BE2C (cell line): ENCODE data around the gene CDK16.

Experiments
- DNase-seq: peaks from one replicate; pipeline ENCODE4 v3.0.0-alpha.2; 2020
- H3K27me3 ChIP-seq: fragments of 250-450 bp; sonication (Bioruptor Pico); 2 replicates; pipeline ENCODE4 v1.5.1; 2020; ENCODE audit warnings: mild to moderate bottlenecking
- H3K36me3 ChIP-seq: fragments of 250-450 bp; sonication (Bioruptor Pico); 2 replicates; pipeline ENCODE4 v1.5.1; 2020; ENCODE audit warnings: mild to moderate bottlenecking
- H3K4me1 ChIP-seq: fragments of 250-450 bp; sonication (Bioruptor Pico); 2 replicates; pipeline ENCODE4 v1.5.1; 2020
- H3K4me3 ChIP-seq: 2 replicates; pipeline ENCODE4 v1.5.1; 2011; ENCODE audit warnings: low read depth, low read length
- H3K9me3 ChIP-seq: fragments of 250-450 bp; sonication (Bioruptor Pico); 2 replicates; pipeline ENCODE4 v1.5.1; 2020
- TF ChIP-seq, protein P1 (sequence below): IDR thresholded peaks from 2 replicates; pipeline ENCODE4 v1.5.1; 2012; ENCODE audit warnings: mild to moderate bottlenecking, low read depth, low read length

The CDK16 gene

DNA sequence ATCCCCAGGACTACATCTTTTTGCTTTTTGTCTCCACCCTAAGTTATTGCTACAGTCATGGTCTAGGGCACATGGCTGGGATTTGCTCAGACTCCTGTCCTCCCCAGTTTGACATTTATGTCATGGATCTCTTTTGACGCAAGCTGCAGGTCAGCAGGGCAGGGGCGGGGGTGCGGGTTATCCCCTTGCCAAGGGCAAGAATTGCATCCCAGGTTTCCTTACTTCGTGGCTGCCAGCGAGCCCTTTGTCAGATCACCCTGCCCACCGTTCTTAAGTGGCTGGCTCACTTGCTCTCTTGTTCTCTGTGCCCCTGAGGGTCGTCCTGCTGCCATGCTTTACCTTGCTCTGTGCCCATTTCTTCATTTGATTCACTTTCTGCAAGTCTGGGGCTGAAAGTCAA lies 45.9 kb upstream of the CDK16 start:
- no peak for DNase-seq
- no peaks in the 10 kb centered on the region for H3K27me3 ChIP-seq
- no peak overlapping the region for H3K4me3 ChIP-seq
- TF ChIP-seq, protein P1, sequence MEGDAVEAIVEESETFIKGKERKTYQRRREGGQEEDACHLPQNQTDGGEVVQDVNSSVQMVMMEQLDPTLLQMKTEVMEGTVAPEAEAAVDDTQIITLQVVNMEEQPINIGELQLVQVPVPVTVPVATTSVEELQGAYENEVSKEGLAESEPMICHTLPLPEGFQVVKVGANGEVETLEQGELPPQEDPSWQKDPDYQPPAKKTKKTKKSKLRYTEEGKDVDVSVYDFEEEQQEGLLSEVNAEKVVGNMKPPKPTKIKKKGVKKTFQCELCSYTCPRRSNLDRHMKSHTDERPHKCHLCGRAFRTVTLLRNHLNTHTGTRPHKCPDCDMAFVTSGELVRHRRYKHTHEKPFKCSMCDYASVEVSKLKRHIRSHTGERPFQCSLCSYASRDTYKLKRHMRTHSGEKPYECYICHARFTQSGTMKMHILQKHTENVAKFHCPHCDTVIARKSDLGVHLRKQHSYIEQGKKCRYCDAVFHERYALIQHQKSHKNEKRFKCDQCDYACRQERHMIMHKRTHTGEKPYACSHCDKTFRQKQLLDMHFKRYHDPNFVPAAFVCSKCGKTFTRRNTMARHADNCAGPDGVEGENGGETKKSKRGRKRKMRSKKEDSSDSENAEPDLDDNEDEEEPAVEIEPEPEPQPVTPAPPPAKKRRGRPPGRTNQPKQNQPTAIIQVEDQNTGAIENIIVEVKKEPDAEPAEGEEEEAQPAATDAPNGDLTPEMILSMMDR, result no peak
- no peaks in the 10 kb centered on the region for H3K4me1 ChIP-seq
- peaks cover 49% of the 10 kb centered on the region for H3K36me3 ChIP-seq
- no peaks in the 10 kb centered on the region for H3K9me3 ChIP-seq

DNA sequence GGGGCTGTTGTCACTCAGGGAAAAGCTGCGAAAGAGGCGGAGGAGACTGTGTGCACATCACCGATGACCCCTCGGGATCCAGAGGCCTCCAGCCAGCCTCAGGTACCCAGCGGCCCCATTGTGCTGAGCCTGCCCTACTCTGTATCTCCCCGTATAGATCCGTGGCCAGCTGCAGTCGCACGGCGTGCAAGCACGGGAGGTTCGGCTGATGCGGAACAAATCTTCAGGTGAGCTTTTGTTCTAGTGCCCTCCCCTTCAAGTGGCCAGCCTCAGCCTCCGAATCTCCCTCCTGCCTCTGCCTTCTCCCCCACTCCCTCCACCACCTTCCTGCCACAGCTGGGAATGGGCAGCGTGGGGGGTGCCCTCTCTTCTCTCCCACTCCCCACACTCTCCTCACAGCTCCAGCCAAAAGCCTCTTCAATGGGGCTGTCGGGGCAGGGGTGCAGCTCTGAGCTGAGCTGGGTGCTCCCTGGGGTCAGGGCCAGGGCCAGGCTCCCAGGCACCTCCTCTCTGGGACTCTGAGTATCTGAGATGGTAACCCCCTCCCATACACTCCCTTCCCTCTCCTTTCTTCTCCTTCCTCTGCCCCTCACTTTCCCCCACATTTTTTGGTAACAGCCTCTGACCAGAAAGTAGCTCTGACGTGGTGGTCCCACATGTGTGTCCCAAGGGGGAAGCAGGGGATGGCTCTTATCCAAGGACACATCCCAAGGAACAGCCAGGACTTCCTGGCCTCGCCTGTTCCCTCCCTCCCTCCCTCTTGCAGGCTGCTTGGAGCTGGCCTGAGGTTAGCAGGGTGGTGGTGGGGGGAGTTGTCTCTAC lies 45.3 kb upstream of the CDK16 start:
- TF ChIP-seq, protein P1, result no peak
- Histone ChIP-seq H3K9me3 (no peaks in the 10 kb centered on the region), H3K4me1 (no peaks in the 10 kb centered on the region), H3K27me3 (no peaks in the 10 kb centered on the region), H3K4me3 (no peak overlapping the region), H3K36me3 (peaks cover 53% of the 10 kb centered on the region)
- no peak for DNase-seq

DNA sequence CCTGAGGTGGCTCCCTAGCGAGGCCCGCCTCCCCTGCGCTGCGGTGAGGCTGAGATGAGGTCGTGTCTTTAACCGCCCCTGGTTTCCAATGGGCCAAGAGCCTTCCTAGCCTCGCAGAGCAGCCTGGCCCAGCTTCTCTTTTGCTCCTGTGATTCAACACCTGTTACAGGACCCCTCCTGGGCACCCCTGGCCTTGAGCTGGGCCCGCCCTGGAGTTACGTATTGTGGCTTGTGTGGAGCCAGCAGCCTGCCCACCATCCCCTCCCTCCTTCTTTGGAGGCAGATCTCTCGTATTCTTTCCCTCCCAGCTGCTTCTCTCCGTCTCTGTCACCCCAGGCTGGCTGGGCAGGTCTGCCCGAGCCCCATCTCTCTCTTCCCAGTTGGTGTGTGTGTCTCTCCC lies 44.1 kb upstream of the CDK16 start:
- peaks cover 52% of the 10 kb centered on the region for H3K36me3 ChIP-seq
- H3K4me3 ChIP-seq, result no peak overlapping the region
- no peaks in the 10 kb centered on the region for H3K27me3 ChIP-seq
- H3K9me3 ChIP-seq, result no peaks in the 10 kb centered on the region
- no peak for DNase-seq
- H3K4me1 ChIP-seq, result no peaks in the 10 kb centered on the region
- TF ChIP-seq, protein P1, result no peak

DNA sequence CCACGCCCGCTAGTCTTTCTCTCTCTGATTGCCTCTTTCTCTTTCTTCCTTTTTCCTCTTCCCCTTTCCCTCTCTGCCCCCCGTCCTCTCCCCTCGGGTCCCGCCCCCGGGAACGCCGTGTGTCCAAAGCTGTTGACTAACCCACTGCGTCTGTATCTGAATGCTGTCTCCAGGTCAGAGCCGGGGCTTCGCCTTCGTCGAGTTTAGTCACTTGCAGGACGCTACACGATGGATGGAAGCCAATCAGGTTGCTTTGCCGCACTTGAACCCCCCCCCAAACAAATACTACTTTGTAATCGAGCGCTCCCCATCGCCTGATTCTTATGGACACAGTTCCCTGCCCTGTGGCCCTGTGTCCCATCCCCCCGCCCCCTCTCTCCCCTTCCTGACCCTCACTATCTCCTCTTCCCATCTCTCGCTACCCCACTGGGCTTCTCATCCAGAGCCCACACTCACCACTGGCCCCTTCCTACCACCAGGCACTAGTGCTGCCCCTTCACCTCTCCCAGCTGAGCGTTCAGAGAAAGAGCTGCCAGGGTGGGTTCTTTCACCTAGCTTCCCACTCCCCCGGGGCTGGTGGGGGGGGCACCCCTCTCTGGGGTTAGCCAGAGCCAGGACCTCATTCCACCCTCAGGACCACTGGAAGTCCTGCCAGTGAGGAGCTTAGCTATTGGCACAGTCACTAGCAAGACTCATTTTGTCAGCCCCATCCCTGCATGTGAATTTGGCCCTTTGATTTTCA lies 43.5 kb upstream of the CDK16 start:
- DNase-seq, result no peak
- TF ChIP-seq, protein P1, result no peak
- H3K4me3 ChIP-seq, result no peak overlapping the region
- H3K4me1 ChIP-seq, result no peaks in the 10 kb centered on the region
- H3K9me3 ChIP-seq, result no peaks in the 10 kb centered on the region
- H3K27me3 ChIP-seq, result no peaks in the 10 kb centered on the region
- peaks cover 52% of the 10 kb centered on the region for H3K36me3 ChIP-seq

DNA sequence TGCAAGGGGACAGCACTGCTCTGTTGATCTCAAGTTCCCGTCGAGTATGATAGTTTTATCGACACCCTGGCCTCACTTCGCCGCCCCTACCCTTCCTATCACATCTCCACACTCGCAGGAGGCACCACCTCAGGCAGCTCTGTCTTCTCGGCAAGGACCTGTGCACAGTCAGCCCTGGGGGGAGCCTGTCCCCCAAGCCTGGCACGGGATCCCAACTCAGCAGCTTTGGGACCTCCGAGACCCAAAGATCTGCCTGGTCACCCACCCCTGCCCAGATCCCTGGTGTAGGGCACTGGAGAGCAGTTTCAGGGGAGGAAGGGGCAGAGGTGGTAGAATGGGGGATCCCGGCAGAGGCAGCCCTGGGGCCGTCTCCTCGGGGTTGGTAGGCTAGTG lies 42.9 kb upstream of the CDK16 start:
- no peaks in the 10 kb centered on the region for H3K9me3 ChIP-seq
- H3K36me3 ChIP-seq, result peaks cover 50% of the 10 kb centered on the region
- no peaks in the 10 kb centered on the region for H3K27me3 ChIP-seq
- H3K4me3 ChIP-seq, result no peak overlapping the region
- H3K4me1 ChIP-seq, result no peaks in the 10 kb centered on the region
- no peak for DNase-seq
- TF ChIP-seq, protein P1, result no peak
